ENCODE measurements around the gene ATP11B. TPM values are rescaled to one million over a fixed set of nuclear protein-coding genes. Genes with fewer than 3 reads are reported as not detected.
"Not testable (repeated sequence)": the region's sequence is repeated elsewhere in the genome, so short reads cannot be mapped to it uniquely, and the experiment has no call there.

ATP11B gene
- total RNA-seq, 2 experiments from 2014 or later: 86.6 to 92.3 TPM

DNA sequence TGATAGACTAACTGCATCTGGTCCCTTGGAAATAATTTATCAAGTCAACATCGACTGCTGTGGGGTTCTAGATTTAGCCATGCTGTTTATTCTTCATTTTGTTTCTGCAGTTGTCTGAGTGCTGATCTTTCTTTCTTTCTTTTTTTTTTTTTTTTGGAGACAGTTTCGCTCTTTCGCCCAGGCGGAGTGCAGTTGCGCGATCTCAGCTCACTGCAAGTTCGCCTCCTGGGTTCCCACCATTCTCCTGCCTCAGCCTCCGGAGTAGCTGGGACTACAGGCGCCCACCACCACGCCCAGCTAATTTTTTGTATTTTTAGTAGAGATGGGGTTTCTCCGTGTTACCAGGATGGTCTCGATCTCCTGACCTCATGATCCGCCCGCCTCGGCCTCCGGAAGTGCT lies 5.8 kb downstream of the ATP11B start:
- CTCF ChIA-PET: interaction anchor here (0.9 kb wide), 1 partner anchor 8 kb away, joined by 3 read pairs; no protein-coding TSS in a partner anchor
- not testable (repeated sequence) for H3K27me3 Mint-ChIP-seq (ENCODE audit: low read depth); DNase-seq; H3K9me3 Mint-ChIP-seq; H3K4me3 Mint-ChIP-seq; H3K36me3 Mint-ChIP-seq (ENCODE audit: low read depth); H3K27ac Mint-ChIP-seq
- intact Hi-C loops (cut with micrococcal nuclease): loop anchor here (5.0 to 10.0 kb wide), 4 partner anchors 468 to 1534 kb away; partner anchors contain the start of gene KLHL24
- peaks cover 54% of the 10 kb centered on the region for H3K4me1 Mint-ChIP-seq (ENCODE audit: low read depth)

DNA sequence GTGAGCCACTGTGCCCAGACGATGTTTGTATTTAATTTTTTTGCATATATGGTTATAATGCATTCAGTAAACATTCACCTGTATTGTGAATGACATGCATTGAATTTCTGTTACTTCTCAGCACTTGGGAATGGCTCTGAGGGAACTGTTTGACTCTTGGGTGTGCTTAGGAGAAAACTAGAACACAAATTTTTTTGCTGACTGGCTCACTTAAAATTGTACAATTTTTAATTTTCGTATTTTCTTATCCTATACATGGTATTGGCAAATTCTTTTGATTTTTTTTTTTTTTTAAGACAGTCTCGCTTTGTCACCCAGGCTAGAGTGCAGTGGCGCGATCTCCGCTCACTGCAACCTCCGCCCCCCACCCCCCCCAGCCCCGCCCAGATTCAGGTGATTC lies 7.2 kb downstream of the ATP11B start:
- intact Hi-C loops (cut with micrococcal nuclease): no loop called here
- H3K4me1 Mint-ChIP-seq (ENCODE audit: low read depth): peaks cover 63% of the 10 kb centered on the region
- no peaks in the 10 kb centered on the region for H3K27me3 Mint-ChIP-seq (ENCODE audit: low read depth)
- H3K9me3 Mint-ChIP-seq: no peaks in the 10 kb centered on the region
- H3K27ac Mint-ChIP-seq: no peak overlapping the region
- DNase-seq: no peak
- CTCF ChIA-PET: interaction anchor here (1.0 kb wide), 1 partner anchor 84 kb away, joined by 4 read pairs; no protein-coding TSS in a partner anchor
- no peak overlapping the region for H3K4me3 Mint-ChIP-seq
- H3K36me3 Mint-ChIP-seq (ENCODE audit: low read depth): peaks cover 2% of the 10 kb centered on the region

DNA sequence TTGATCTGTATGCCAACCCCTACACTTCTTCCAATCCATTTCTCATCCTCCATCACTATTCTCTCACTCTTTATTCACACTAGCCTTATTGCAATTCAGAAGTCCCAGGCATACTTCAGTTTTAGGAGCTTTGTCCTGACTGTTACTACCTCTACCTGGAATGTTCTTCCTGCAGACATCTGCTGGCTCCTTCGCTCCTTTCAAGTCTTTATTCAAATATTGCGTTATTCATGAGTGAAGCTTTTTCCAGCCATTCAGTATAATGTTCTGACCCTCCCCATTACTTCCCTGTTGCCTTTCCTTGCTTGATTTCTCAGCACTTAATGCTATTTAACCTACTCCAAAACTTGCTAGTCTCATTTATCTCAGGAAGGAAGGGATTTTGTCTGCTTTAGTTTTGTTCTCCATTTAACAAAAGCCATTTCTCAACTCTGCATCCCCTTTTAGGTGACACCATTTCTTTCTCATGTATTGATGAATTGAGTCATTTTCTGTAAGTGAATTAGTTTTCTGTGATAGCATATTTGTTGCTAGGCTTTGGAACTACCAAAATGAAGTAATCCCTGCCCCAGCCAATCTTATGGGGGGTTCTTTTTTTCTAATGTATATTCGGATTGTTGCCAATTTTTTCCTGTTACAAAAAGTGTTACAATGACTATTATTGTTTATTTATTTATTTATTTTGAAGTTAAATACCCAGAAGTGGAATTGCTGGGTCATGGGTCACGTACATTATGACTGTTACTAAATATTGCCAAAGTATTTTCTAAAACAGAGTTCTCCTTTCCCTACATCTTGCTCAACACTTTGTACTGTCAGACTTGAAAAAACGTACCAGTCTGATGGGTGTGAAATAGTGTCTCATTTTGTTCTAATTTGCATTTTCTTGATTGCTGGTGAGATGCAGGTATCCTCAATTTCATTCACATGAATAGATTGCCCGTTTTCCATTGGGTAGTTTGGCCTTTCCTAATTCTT lies 9.4 kb downstream of the ATP11B start:
- CTCF ChIA-PET: no interaction called here
- H3K4me3 Mint-ChIP-seq: no peak overlapping the region
- no peaks in the 10 kb centered on the region for H3K27me3 Mint-ChIP-seq (ENCODE audit: low read depth)
- peaks cover 57% of the 10 kb centered on the region for H3K4me1 Mint-ChIP-seq (ENCODE audit: low read depth)
- no peak for DNase-seq
- no peaks in the 10 kb centered on the region for H3K36me3 Mint-ChIP-seq (ENCODE audit: low read depth)
- intact Hi-C loops (cut with micrococcal nuclease): loop anchor here (1.0 kb wide), 1 partner anchor 7 kb away; no protein-coding TSS in a partner anchor
- H3K27ac Mint-ChIP-seq: no peak overlapping the region
- no peaks in the 10 kb centered on the region for H3K9me3 Mint-ChIP-seq

DNA sequence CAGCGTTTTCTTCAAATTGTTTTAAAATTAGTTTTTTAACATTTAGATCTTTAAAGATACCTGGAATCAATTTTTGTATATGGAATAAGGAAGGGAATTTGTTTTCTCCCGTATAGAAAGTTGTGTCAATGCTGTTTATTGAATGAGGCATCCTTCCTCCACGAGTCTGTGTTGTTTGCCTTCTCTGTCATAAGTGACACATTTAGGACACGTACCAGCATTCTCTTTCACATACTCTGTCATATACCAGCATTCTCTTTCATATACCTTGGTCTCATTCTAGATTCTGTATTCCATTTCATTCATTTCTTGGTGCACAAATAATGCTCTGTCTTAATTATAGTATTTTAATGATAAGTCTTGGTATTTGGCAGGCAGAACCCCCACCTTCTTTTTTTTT lies 10.3 kb downstream of the ATP11B start:
- H3K4me3 Mint-ChIP-seq: no peak overlapping the region
- CTCF ChIA-PET: interaction anchor here (1.0 kb wide), 1 partner anchor 22 kb away, joined by 5 read pairs; no protein-coding TSS in a partner anchor
- H3K4me1 Mint-ChIP-seq (ENCODE audit: low read depth): peaks cover 56% of the 10 kb centered on the region
- H3K9me3 Mint-ChIP-seq: no peaks in the 10 kb centered on the region
- no peak for DNase-seq
- intact Hi-C loops (cut with micrococcal nuclease): loop anchor here (1.0 kb wide), 1 partner anchor 8 kb away; no protein-coding TSS in a partner anchor
- H3K27me3 Mint-ChIP-seq (ENCODE audit: low read depth): no peaks in the 10 kb centered on the region
- H3K27ac Mint-ChIP-seq: no peak overlapping the region
- no peaks in the 10 kb centered on the region for H3K36me3 Mint-ChIP-seq (ENCODE audit: low read depth)

DNA sequence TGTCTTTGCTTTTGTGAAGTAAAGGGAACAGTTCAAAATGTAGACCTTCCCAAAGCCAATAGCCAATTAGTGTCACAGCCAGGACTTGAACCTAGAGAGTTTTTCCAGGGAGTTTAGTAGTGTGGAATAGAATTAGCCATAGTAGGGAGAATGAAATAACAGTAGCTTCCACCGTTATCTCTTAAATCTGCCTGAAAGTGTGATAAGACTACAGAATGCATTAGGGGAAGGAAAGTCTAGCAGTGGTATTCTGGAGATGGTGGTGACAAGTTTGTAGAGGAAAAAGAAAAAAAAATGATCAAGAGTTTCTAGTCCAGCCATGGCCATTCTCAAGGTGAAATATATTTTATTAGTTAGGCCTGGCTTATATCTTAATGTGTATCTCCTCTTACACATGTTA lies 13.8 kb downstream of the ATP11B start:
- Mint-ChIP-seq H3K27me3 (ENCODE audit: low read depth) (no peaks in the 10 kb centered on the region), H3K27ac (no peak overlapping the region), H3K4me3 (no peak overlapping the region), H3K36me3 (ENCODE audit: low read depth) (peaks cover 2% of the 10 kb centered on the region), H3K9me3 (no peaks in the 10 kb centered on the region), H3K4me1 (ENCODE audit: low read depth) (peaks cover 60% of the 10 kb centered on the region)
- intact Hi-C loops (cut with micrococcal nuclease): no loop called here
- CTCF ChIA-PET: interaction anchor here (0.6 to 2.3 kb wide), 4 partner anchors 17 to 214 kb away, joined by 3 to 9 read pairs (median 5); no protein-coding TSS in a partner anchor
- no peak for DNase-seq

- no peak for DNase-seq
- H3K4me3 Mint-ChIP-seq: no peak overlapping the region
- intact Hi-C loops (cut with micrococcal nuclease): no loop called here
- no peaks in the 10 kb centered on the region for H3K27me3 Mint-ChIP-seq (ENCODE audit: low read depth)
- H3K27ac Mint-ChIP-seq: no peak overlapping the region
- CTCF ChIA-PET: interaction anchor here (0.6 to 0.7 kb wide), 2 partner anchors 18 to 213 kb away, joined by 3 read pairs; no protein-coding TSS in a partner anchor
- H3K4me1 Mint-ChIP-seq (ENCODE audit: low read depth): peaks cover 58% of the 10 kb centered on the region
- peaks cover 2% of the 10 kb centered on the region for H3K36me3 Mint-ChIP-seq (ENCODE audit: low read depth)
- no peaks in the 10 kb centered on the region for H3K9me3 Mint-ChIP-seq
Measured at GRCh38 chr3:182808041-182808770, 14.9 kb downstream of the ATP11B start.

DNA sequence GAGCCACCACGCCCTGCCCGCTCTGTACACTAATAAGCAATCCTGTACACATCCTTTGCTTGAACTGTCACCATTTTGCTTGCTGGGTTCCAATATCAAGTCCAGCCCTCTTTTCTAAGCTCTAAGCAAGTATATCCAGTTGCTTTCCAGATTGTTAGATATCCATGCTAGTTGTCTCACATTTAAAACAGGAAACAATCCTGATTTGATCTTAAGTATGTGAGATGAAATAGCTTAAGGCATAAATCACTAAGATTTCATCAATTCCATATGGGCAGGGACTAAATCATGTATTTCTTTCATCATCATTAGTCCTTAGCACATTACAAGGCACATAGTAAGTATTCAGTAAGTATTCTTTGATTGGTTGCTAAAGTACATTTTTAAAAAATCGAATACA lies 16.2 kb downstream of the ATP11B start:
- DNase-seq: no peak
- Mint-ChIP-seq H3K27ac (no peak overlapping the region), H3K4me1 (ENCODE audit: low read depth) (peaks cover 55% of the 10 kb centered on the region), H3K27me3 (ENCODE audit: low read depth) (no peaks in the 10 kb centered on the region), H3K9me3 (no peaks in the 10 kb centered on the region), H3K4me3 (no peak overlapping the region), H3K36me3 (ENCODE audit: low read depth) (peaks cover 2% of the 10 kb centered on the region)
- CTCF ChIA-PET: interaction anchor here (0.8 to 1.0 kb wide), 2 partner anchors 18 to 20 kb away, joined by 3 to 4 read pairs; no protein-coding TSS in a partner anchor
- intact Hi-C loops (cut with micrococcal nuclease): no loop called here

DNA sequence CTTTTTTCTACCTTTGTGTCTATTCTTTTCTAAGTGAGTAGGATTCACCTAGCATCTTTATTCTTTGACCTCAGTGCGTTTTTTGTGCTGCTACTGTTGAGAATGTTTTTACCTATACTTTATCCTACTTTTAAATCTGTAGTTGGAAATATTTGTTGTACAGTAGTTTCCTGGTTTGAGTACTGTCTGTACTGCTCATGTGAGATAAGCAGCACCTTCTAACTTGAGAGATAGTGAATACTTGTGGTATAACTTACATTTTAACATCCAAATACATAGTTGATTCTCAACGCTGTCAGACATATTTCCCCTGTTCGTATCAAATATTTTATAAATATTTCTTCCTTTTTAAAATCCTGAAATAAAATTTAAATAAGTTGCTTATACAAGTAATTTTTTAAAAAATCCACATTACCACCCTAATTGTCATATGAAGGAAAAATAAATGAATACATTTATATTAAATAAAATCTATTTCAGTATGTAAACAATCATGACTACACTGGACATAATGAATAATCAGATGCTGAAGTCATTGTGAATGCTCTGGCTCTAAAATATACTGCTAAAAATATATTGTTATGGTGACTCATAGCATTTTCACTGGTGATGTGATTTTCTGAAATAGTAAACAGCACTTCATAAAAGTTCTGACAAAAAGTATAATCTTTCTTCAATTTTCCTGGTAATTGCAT lies 17.4 kb downstream of the ATP11B start:
- intact Hi-C loops (cut with micrococcal nuclease): no loop called here
- CTCF ChIA-PET: no interaction called here
- Mint-ChIP-seq H3K4me3 (no peak overlapping the region), H3K27me3 (ENCODE audit: low read depth) (no peaks in the 10 kb centered on the region), H3K36me3 (ENCODE audit: low read depth) (peaks cover 2% of the 10 kb centered on the region), H3K4me1 (ENCODE audit: low read depth) (peaks cover 58% of the 10 kb centered on the region), H3K27ac (no peak overlapping the region), H3K9me3 (no peaks in the 10 kb centered on the region)
- DNase-seq: no peak

DNA sequence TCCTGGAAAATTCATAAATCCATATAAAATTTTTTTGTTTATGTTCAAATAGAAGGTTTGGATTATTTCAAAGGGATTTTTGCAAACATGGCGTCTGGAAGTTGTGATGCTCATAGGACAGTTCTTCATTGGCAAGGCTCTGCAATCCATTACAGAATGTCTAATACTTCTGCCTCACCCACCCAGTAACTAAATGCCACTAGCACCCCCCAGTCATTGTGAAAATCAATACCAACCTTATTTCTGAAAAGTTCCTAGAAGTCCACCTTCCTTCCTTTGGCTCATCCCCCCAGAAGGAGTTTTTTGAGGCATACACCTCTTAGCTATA lies 17.9 kb downstream of the ATP11B start:
- H3K4me3 Mint-ChIP-seq: no peak overlapping the region
- CTCF ChIA-PET: no interaction called here
- H3K4me1 Mint-ChIP-seq (ENCODE audit: low read depth): peaks cover 62% of the 10 kb centered on the region
- no peak for DNase-seq
- H3K27me3 Mint-ChIP-seq (ENCODE audit: low read depth): no peaks in the 10 kb centered on the region
- no peak overlapping the region for H3K27ac Mint-ChIP-seq
- intact Hi-C loops (cut with micrococcal nuclease): no loop called here
- H3K9me3 Mint-ChIP-seq: no peaks in the 10 kb centered on the region
- H3K36me3 Mint-ChIP-seq (ENCODE audit: low read depth): peaks cover 2% of the 10 kb centered on the region

GRCh38 chr3:182812123-182812522 lies 18.8 kb downstream of the ATP11B start:
- intact Hi-C loops (cut with micrococcal nuclease): no loop called here
- no peak for DNase-seq
- Mint-ChIP-seq H3K36me3 (ENCODE audit: low read depth) (peaks cover 2% of the 10 kb centered on the region), H3K4me3 (no peak overlapping the region), H3K4me1 (ENCODE audit: low read depth) (peaks cover 57% of the 10 kb centered on the region), H3K27me3 (ENCODE audit: low read depth) (no peaks in the 10 kb centered on the region), H3K27ac (no peak overlapping the region), H3K9me3 (no peaks in the 10 kb centered on the region)
- CTCF ChIA-PET: interaction anchor here (0.6 kb wide), 1 partner anchor 17 kb away, joined by 3 read pairs; no protein-coding TSS in a partner anchor

DNA sequence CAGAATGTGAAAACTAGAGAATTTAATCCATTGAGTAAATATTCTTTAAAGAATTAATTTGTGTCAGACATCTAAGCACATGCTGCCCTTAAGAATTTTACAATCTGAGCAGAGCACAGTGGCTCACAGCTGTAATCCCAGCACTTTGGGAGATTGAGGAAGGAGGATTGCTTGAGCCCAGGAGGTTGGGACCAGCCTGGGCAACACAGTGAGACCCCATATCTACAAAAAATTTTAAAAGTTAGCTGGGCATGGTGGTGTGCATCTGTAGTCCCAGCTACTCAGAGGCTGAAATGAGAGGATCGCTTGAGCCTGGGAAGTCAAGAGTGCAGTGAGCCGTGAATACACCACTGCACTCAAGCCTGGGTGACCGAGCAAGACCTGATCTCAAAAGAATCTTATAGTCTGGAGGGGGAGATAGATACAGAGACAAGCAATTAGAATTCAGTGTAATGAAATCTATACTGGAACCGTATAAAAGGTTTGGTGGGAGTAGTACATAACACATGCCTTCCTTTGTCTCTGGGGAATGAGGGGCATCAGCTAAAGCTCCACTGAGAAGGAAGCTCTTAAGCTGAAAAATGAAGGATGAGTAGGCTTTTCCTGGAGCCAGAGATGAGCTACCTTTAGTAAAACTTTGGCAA lies 21.2 kb downstream of the ATP11B start:
- no peak for DNase-seq
- H3K27me3 Mint-ChIP-seq (ENCODE audit: low read depth): no peaks in the 10 kb centered on the region
- CTCF ChIA-PET: no interaction called here
- H3K36me3 Mint-ChIP-seq (ENCODE audit: low read depth): peaks cover 2% of the 10 kb centered on the region
- no peak overlapping the region for H3K4me3 Mint-ChIP-seq
- no peaks in the 10 kb centered on the region for H3K9me3 Mint-ChIP-seq
- intact Hi-C loops (cut with micrococcal nuclease): loop anchor here (2.0 kb wide), 1 partner anchor 20 kb away; no protein-coding TSS in a partner anchor
- H3K27ac Mint-ChIP-seq: no peak overlapping the region
- H3K4me1 Mint-ChIP-seq (ENCODE audit: low read depth): peaks cover 50% of the 10 kb centered on the region
